IMR-90 (cell line): ENCODE data around the gene ISM1. TPM values are rescaled to one million over a fixed set of nuclear protein-coding genes. Genes with fewer than 3 reads are reported as not detected.

Source experiments
- ATAC-seq: fragments of 200-7000 bp; cut with Tn5 transposase; 2 replicates; pipeline ENCODE4 v1.9.1; 2020; ENCODE audit warnings: low read depth, mild to moderate bottlenecking, moderate library complexity
- BruUV-seq: library from RNA; stranded (reverse); fragments of 400-500 nt; replicated peaks from 2 replicates; lab custom pipeline; 2021; lab: Mats Ljungman, UMichigan
- CTCF ChIA-PET: fragments of 300-600 bp; formaldehyde crosslinking; extraction: SDS; loops from one replicate; lab custom pipeline; 2021; ENCODE audit warnings: antibody characterized with exemption; lab: Yijun Ruan, JAX
- POLR2A ChIA-PET: fragments of 300-600 bp; sonication (Branson Sonifier 250); formaldehyde crosslinking; loops from one replicate; lab custom pipeline; 2022; ENCODE audit warnings: antibody characterized with exemption; ENCODE audit not compliant: unreplicated experiment; lab: Charles Lee
- DNase-seq: peaks from one replicate; pipeline ENCODE4 v3.0.0; 2013
- H2AFZ ChIP-seq: replicated peaks from 2 replicates; pipeline ENCODE3; 2013; ENCODE audit warnings: low read length, mild to moderate bottlenecking; ENCODE audit not compliant: poor library complexity
- H2AK5ac ChIP-seq: 2 replicates; pipeline ENCODE4 v1.6.1; 2013; ENCODE audit warnings: low read depth, low read length, inconsistent platforms
- H2AK9ac ChIP-seq: replicated peaks from 2 replicates; pipeline ENCODE3; 2013; ENCODE audit warnings: mild to moderate bottlenecking, low read depth, low read length, moderate library complexity; ENCODE audit not compliant: poor library complexity
- H2BK120ac ChIP-seq: 2 replicates; pipeline ENCODE4 v1.6.1; 2013; ENCODE audit warnings: low read depth, low read length, inconsistent platforms
- H2BK15ac ChIP-seq: 3 replicates; pipeline ENCODE4 v1.6.1; 2013; ENCODE audit warnings: low read depth, low read length, inconsistent platforms
- H2BK20ac ChIP-seq: 2 replicates; pipeline ENCODE4 v1.6.1; 2013; ENCODE audit warnings: low read depth, mild to moderate bottlenecking, inconsistent platforms, low read length, moderate library complexity
- H2BK5ac ChIP-seq: 2 replicates; pipeline ENCODE4 v1.6.1; 2013; ENCODE audit warnings: mild to moderate bottlenecking, low read depth, low read length, inconsistent platforms; ENCODE audit not compliant: poor library complexity, severe bottlenecking
- H3K14ac ChIP-seq: replicated peaks from 2 replicates; pipeline ENCODE4 v1.6.1; 2013; ENCODE audit warnings: low read depth, low read length, inconsistent platforms
- H3K18ac ChIP-seq: 2 replicates; pipeline ENCODE4 v1.6.1; 2013; ENCODE audit warnings: low read depth, low read length, control low read depth
- H3K23ac ChIP-seq: 2 replicates; pipeline ENCODE4 v1.6.1; 2013; ENCODE audit warnings: low read depth, low read length, inconsistent platforms
- H3K27ac ChIP-seq: 2 replicates; pipeline ENCODE4 v1.5.1; 2013; ENCODE audit warnings: mild to moderate bottlenecking, control low read depth, low read length; ENCODE audit not compliant: insufficient read depth
- H3K27me3 ChIP-seq: 2 replicates; pipeline ENCODE4 v1.6.1; 2013; ENCODE audit warnings: low read length; ENCODE audit not compliant: control insufficient read depth, insufficient read depth
- H3K36me3 ChIP-seq: 2 replicates; pipeline ENCODE4 v1.6.1; 2013; ENCODE audit warnings: low read length, mixed read lengths; ENCODE audit not compliant: control insufficient read depth, insufficient read depth
- H3K4ac ChIP-seq: 2 replicates; pipeline ENCODE4 v1.6.1; 2013; ENCODE audit warnings: low read depth, low read length, inconsistent platforms
- H3K4me1 ChIP-seq: 2 replicates; pipeline ENCODE4 v1.6.1; 2013; ENCODE audit warnings: low read length, mixed read lengths; ENCODE audit not compliant: control insufficient read depth, insufficient read depth
- H3K4me2 ChIP-seq: 2 replicates; pipeline ENCODE4 v1.6.1; 2013; ENCODE audit warnings: low read depth, mild to moderate bottlenecking, control low read depth, low read length, moderate library complexity
- H3K4me3 ChIP-seq: 2 replicates; pipeline ENCODE4 v1.5.1; 2013; ENCODE audit warnings: low read depth, mild to moderate bottlenecking, control low read depth, low read length, moderate library complexity; ENCODE audit not compliant: insufficient read depth
- H3K56ac ChIP-seq: 2 replicates; pipeline ENCODE4 v1.6.1; 2013; ENCODE audit warnings: low read length, inconsistent platforms; ENCODE audit not compliant: insufficient read depth; ENCODE audit errors: extremely low read depth
- H3K79me1 ChIP-seq, 2 experiments: 2 replicates each; pipeline ENCODE4 v1.6.1; 2013; ENCODE audit warnings: low read length in 2 of 2, inconsistent platforms in 1 of 2, low read depth in 1 of 2
- H3K9ac ChIP-seq: 2 replicates; pipeline ENCODE4 v1.6.1; 2013; ENCODE audit warnings: low read depth, low read length, control low read depth
- H3K9me1 ChIP-seq: 2 replicates; pipeline ENCODE4 v1.6.1; 2013; ENCODE audit warnings: low read length, inconsistent platforms; ENCODE audit not compliant: insufficient read depth
- H3K9me3 ChIP-seq: 2 replicates; pipeline ENCODE4 v1.6.1; 2013; ENCODE audit warnings: low read length; ENCODE audit not compliant: control insufficient read depth, insufficient read depth
- H4K20me1 ChIP-seq: 2 replicates; pipeline ENCODE4 v1.6.1; 2013; ENCODE audit warnings: low read length, inconsistent platforms; ENCODE audit not compliant: insufficient read depth
- H4K5ac ChIP-seq: 2 replicates; pipeline ENCODE4 v1.6.1; 2013; ENCODE audit warnings: mild to moderate bottlenecking, low read depth, low read length, control low read depth
- H4K8ac ChIP-seq, 2 experiments: 2 replicates each; pipeline ENCODE4 v1.6.1; 2013; ENCODE audit warnings: low read depth in 2 of 2, low read length in 2 of 2, control low read depth in 1 of 2, inconsistent platforms in 1 of 2
- H4K91ac ChIP-seq: 2 replicates; pipeline ENCODE4 v1.6.1; 2013; ENCODE audit warnings: low read depth, low read length, inconsistent platforms; ENCODE audit not compliant: insufficient read depth
- CEBPB ChIP-seq: IDR thresholded peaks from 2 replicates; pipeline ENCODE4 v1.6.1; 2012; ENCODE audit warnings: low read depth, low read length, improper control_type of control experiment
- CHD1 ChIP-seq: IDR thresholded peaks from 2 replicates; pipeline ENCODE4 v1.6.1; 2012; ENCODE audit warnings: low read depth, low read length, improper control_type of control experiment
- ELK1 ChIP-seq: fragments of 150-350 bp; IDR thresholded peaks from 2 replicates; pipeline ENCODE4 v1.6.1; 2016; ENCODE audit warnings: low read depth, mild to moderate bottlenecking, low read length, moderate library complexity, borderline replicate concordance
- MAZ ChIP-seq: IDR thresholded peaks from 2 replicates; pipeline ENCODE4 v1.6.1; 2012; ENCODE audit warnings: low read depth, mild to moderate bottlenecking, low read length, improper control_type of control experiment, moderate library complexity, borderline replicate concordance
- MXI1 ChIP-seq: IDR thresholded peaks from 2 replicates; pipeline ENCODE4 v1.6.1; 2012; ENCODE audit warnings: low read depth, mild to moderate bottlenecking, low read length, moderate library complexity, borderline replicate concordance
- RCOR1 ChIP-seq: IDR thresholded peaks from 2 replicates; pipeline ENCODE4 v1.6.1; 2012; ENCODE audit warnings: mild to moderate bottlenecking, low read length, improper control_type of control experiment; ENCODE audit not compliant: insufficient replicate concordance
- WGBS, 2 experiments: methylation state at CpG; one replicate each; pipeline versions ENCODE4 v1.1.5 to v1.1.7; 2013; ENCODE audit warnings: missing lambda C conversion rate in 2 of 2; ENCODE audit not compliant: insufficient read length in 1 of 2; ENCODE audit errors: extremely low coverage in 2 of 2; 5-methylcytosine and 5-hydroxymethylcytosine counted together
- dilution Hi-C: fragments of 300-500 bp; cut with HindIII; formaldehyde crosslinking; loops from one replicate; pipeline ENCODE4 v1.14.3; 2018; ENCODE audit warnings: low sequenced_read_pairs; ENCODE audit not compliant: unreplicated experiment
- in situ Hi-C: fragments of 300-500 bp; cut with MboI; formaldehyde crosslinking; loops from 3 replicates; pipeline ENCODE4 v1.14.3; 2019; ENCODE audit warnings: low sequenced_read_pairs, inconsistent platforms, mixed read lengths
- intact Hi-C: fragments of 100-400 bp; cut with micrococcal nuclease; formaldehyde crosslinking; loops from 2 replicates; pipeline ENCODE4 v1.10.0; 2022
- polyA plus RNA-seq, 3 experiments: library from polyadenylated mRNA; depleted of rRNA; stranded (reverse); fragments of >200 nt; gene quantifications; 2 replicates each; pipeline ENCODE4 v1.2.3, GENCODE V29; 2012; ENCODE audit warnings: low replicate concordance in 1 of 3
- total RNA-seq: library from RNA; depleted of rRNA; stranded (reverse); fragments of >200 nt; gene quantifications from 2 replicates; pipeline ENCODE4 v1.2.3, GENCODE V29; 2012
- TF ChIP-seq, protein P1 (sequence below): fragments of 150-350 bp; IDR thresholded peaks from 2 replicates; pipeline ENCODE4 v1.6.1; 2017; ENCODE audit warnings: mild to moderate bottlenecking, antibody characterized with exemption, low read length, low read depth

ISM1 gene
- total and polyA plus RNA-seq, 2 of the 4 experiments (the other 2 are of a cell fraction): not detected

DNA sequence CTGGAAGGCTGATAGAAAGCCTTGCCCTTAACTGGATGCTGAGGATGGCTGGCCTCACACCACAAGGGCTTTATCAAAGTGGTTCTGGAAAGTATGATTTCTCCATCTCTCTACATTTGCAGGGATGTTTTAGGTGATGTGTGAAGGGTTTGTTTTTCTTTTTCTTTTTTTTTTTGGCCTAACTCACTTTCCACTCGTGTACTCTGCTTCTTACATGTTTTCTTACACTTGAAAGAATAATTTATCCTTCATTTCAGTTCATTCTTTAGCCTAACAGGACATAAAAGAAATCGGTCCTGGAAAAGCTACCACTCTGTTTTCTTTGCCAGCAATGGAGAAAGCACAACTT is 41.2 kb downstream of the ISM1 start:
- ChIA-PET POLR2A (no interaction called here), CTCF (interaction anchor here (1.7 kb wide), 1 partner anchor 10 kb away, joined by 6 read pairs; no protein-coding TSS in a partner anchor)
- Histone ChIP-seq H3K27ac (no peak overlapping the region), H3K56ac (no peak overlapping the region), H3K23ac (no peak overlapping the region), H3K9me1 (no peaks in the 10 kb centered on the region), H4K8ac (no peak overlapping the region), H2AK9ac (no peak overlapping the region), H2BK15ac (no peak overlapping the region), H4K91ac (no peak overlapping the region), H3K9me3 (no peaks in the 10 kb centered on the region), H4K20me1 (no peaks in the 10 kb centered on the region), H3K79me1 (no peaks in the 10 kb centered on the region), H2BK120ac (no peak overlapping the region), H2AK5ac (no peak overlapping the region), H3K4me1 (no peaks in the 10 kb centered on the region), H3K14ac (no peak overlapping the region), H3K18ac (no peak overlapping the region), H2BK20ac (no peak overlapping the region), H3K4me3 (no peak overlapping the region), H3K9ac (no peak overlapping the region), H3K36me3 (no peaks in the 10 kb centered on the region), H3K4me2 (no peak overlapping the region), H2BK5ac (no peak overlapping the region), H2AFZ (no peak overlapping the region), H3K4ac (no peak overlapping the region), H4K5ac (no peak overlapping the region), H3K27me3 (peaks cover 3% of the 10 kb centered on the region; the same call in 1 of the 2 replicates)
- in situ Hi-C loops (no loop called here), intact Hi-C loops (loop anchor here (1.0 to 5.0 kb wide), 4 partner anchors 143 to 335 kb away; no protein-coding TSS in a partner anchor), dilution Hi-C loops (no loop called here)
- no peak for ATAC-seq
- no peak for TF ChIP-seq CEBPB
- TF ChIP-seq MXI1: no peak
- TF ChIP-seq ELK1: no peak
- no peak for TF ChIP-seq CHD1
- TF ChIP-seq, protein P1, sequence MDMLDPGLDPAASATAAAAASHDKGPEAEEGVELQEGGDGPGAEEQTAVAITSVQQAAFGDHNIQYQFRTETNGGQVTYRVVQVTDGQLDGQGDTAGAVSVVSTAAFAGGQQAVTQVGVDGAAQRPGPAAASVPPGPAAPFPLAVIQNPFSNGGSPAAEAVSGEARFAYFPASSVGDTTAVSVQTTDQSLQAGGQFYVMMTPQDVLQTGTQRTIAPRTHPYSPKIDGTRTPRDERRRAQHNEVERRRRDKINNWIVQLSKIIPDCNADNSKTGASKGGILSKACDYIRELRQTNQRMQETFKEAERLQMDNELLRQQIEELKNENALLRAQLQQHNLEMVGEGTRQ: no peak
- no peak for TF ChIP-seq RCOR1
- no peak for TF ChIP-seq MAZ
- no peak for DNase-seq
- no TSS peak for BruUV-seq
- 0% methylated on average over 1 of the region's 2 CpGs; no CpG with 5 or more reads in 1 of the 2 experiments for WGBS, 2 experiments
